HEK293 (cell line): ENCODE results near the gene ARV1.
A peak's percentile ranks its signal among the peaks of the same experiment; 100 is the strongest.

Experiments used
- CTCF ChIP-seq: fragments of 450-650 bp; formaldehyde crosslinking; IDR thresholded peaks from 2 replicates; pipeline ENCODE4 v1.5.1; 2016; ENCODE audit warnings: missing biosample characterization, missing genetic modification characterization
- KLF9 ChIP-seq: fragments of 450-650 bp; formaldehyde crosslinking; IDR thresholded peaks from 2 replicates; pipeline ENCODE4 v1.5.1; 2016; ENCODE audit warnings: missing biosample characterization, missing genetic modification characterization, low read depth
- REST ChIP-seq: fragments of 450-650 bp; formaldehyde crosslinking; IDR thresholded peaks from 2 replicates; pipeline ENCODE4 v1.5.1; 2016; ENCODE audit warnings: missing biosample characterization, missing genetic modification characterization
- SALL2 ChIP-seq: fragments of 450-650 bp; formaldehyde crosslinking; IDR thresholded peaks from 2 replicates; pipeline ENCODE4 v1.5.0; 2017; ENCODE audit warnings: missing biosample characterization, mild to moderate bottlenecking, missing genetic modification characterization, borderline replicate concordance
- ZNF23 ChIP-seq: fragments of 450-650 bp; formaldehyde crosslinking; IDR thresholded peaks from 2 replicates; pipeline ENCODE4 v1.5.1; 2016; ENCODE audit warnings: missing biosample characterization, missing genetic modification characterization, borderline replicate concordance
- ZNF311 ChIP-seq: fragments of 450-650 bp; formaldehyde crosslinking; IDR thresholded peaks from 2 replicates; pipeline ENCODE4 v1.5.1; 2017; ENCODE audit warnings: missing biosample characterization, missing genetic modification characterization, borderline replicate concordance
- ZNF366 ChIP-seq: fragments of 450-650 bp; formaldehyde crosslinking; conservative IDR thresholded peaks from 2 replicates; pipeline ENCODE4 v1.5.1; 2016; ENCODE audit warnings: missing biosample characterization, missing genetic modification characterization
- ZNF501 ChIP-seq: fragments of 450-650 bp; formaldehyde crosslinking; IDR thresholded peaks from 2 replicates; pipeline ENCODE4 v1.5.1; 2016; ENCODE audit warnings: missing biosample characterization, missing genetic modification characterization

GRCh38 chr1:230978491-230979388 is at the start of gene ARV1, which contains the start of gene TTC13:
- peak; percentile 97 for TF ChIP-seq CTCF (tag by site-specific recombination)
- TF ChIP-seq KLF9 (tag by site-specific recombination), result peak; percentile 69; the same call in 1 of the 2 replicates
- no peak for TF ChIP-seq ZNF23
- TF ChIP-seq REST (tag by site-specific recombination), result peak; percentile 76
- no peak for TF ChIP-seq ZNF311 (tag by site-specific recombination)
- peak; percentile 99 for TF ChIP-seq ZNF501 (tag by site-specific recombination)
- TF ChIP-seq ZNF366 (tag by site-specific recombination), result no peak
- no peak for TF ChIP-seq SALL2
